ENCODE measurements around the gene DNAJB7. TPM values are rescaled to one million over a fixed set of nuclear protein-coding genes. Genes with fewer than 3 reads are reported as not detected.
"Not testable (repeated sequence)": the region's sequence is repeated elsewhere in the genome, so short reads cannot be mapped to it uniquely, and the experiment has no call there.

Gene DNAJB7
- polyA plus RNA-seq, 12 donors: 0.10 to 0.98 (median 0.48) TPM; not detected in 2

- DNase-seq: no peak
These were observed 8.0 kb downstream of the DNAJB7 start for GRCh38 chr22:40853961-40854360.

GRCh38 chr22:40853333-40853732 lies 8.6 kb downstream of the DNAJB7 start:
- DNase-seq: no peak

GRCh38 chr22:40845816-40846215 lies 16.1 kb downstream of the DNAJB7 start:
- DNase-seq: not testable (repeated sequence)

DNA sequence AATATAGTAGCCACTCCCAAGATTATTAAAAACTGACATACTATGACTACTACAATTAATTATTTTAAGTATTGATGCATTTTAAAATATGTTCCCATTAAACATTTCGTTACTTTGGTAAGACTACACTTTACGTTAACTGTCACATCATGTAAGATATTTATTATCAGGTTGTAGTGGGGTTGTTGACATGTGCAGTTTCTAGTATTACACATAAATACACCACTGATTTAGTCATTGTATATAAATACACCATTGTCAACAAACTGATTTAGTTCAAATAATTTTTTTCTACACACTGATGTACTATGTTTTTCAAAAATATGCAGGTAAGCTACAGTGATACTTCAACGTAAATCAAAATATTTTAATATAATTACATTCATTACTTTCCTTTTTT lies 17.0 kb downstream of the DNAJB7 start:
- no peak for DNase-seq

DNA sequence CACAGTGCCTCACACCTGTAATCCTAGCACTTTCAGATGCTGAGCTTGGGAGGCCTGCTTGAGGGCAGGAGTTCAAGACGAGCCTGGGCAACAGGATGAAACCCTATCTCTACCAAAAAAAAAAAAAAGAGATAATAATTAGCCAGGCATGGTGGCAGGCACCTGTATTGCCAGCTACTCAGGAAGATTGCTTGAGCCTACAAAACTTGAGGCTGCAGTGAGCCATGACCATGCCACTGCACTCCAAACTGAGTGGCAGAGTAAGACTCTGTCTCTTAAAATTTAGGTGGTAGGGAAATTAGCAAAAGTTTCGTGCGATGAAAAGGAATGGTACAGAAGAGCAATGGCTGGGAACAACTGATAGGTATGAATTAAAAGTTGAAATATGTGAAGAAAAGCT lies 23.4 kb downstream of the DNAJB7 start:
- DNase-seq: no peak

DNA sequence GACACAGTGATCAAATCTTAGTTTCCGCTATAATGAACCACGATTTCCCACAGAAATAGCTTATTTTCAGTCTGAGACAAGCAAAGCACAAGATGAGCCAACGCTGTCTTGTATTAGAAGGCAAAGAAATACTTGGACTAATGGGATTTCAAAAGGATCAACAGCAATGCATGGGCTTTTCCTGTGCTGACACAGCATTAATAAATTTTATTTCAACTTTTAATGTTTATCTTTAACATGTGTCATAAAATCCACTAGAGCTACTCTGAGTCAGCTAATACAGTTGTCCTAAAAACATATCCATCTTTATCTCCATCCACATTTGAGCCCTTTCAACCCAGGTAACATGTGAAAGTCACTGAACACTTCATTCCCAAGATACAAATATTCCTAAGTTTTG lies 27.3 kb downstream of the DNAJB7 start:
- no peak for DNase-seq

DNA sequence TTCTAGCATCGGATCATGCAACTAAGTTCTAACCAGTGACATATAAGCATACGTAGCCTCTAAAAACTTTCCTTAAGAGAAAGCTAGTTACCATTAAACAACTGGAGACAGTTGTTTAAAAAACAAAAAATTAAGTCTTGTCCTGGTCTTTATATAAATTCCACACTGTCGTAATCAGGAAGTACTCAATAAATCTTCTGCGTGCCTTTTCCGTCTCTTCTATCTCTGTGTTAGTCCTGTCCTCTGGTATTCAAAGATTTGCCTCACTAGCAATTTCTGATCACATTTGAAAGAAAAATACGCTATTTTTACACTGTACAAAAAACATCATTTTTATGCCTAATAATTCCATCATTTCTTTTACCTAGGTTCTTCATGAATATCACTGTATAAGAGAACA lies 32.8 kb downstream of the DNAJB7 start:
- no peak for DNase-seq

- DNase-seq: no peak
These were observed 34.8 kb downstream of the DNAJB7 start for GRCh38 chr22:40826984-40827741.

DNA sequence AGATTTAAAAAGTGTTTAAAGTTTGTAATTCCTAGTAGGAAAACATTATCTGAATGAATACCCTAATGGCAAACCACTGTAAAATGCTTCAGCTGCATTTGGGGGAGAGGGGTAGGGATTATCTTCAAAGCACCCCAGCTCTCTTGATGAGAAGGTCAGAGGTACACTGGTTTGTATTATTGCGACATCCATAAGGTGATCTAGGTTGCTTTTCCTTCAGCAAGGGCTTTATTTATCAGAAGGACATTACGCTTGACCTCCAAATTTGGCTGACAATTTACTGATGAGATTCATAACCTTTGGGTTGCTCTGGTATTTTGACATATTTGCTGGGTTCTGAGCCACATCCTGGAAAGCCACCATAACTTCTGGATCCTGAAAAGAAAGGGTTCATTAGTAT lies 35.6 kb downstream of the DNAJB7 start:
- not testable (repeated sequence) for DNase-seq

DNA sequence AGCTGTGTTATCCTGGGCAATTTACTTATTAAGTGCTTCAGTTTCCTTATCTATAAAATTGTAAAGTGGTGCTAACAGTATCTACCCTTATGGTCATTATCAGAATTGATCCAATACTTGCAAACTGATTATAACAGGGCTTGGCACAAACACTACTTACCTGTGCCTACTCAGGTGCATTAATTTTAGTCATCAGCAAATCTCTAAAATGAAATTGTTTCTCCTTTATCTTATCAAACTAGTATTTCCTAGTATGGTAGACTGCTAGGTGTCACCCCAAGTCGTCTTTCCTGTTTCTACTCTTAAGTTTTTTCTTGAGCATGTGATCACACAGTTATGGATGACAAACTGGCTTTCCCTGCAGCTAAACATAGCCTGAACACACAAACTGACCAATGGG lies 38.5 kb downstream of the DNAJB7 start:
- no peak for DNase-seq

GRCh38 chr22:40819599-40820140 lies 42.2 kb downstream of the DNAJB7 start:
- no peak for DNase-seq

GRCh38 chr22:40818747-40819598 lies 42.9 kb downstream of the DNAJB7 start, which contains the start of gene SLC25A17:
TSS of gene SLC25A17 (minus strand) at chr22:40819346. CDS start at chr22:40819248, 98 bp downstream.
- DNase-seq: peak; percentile 87

DNA sequence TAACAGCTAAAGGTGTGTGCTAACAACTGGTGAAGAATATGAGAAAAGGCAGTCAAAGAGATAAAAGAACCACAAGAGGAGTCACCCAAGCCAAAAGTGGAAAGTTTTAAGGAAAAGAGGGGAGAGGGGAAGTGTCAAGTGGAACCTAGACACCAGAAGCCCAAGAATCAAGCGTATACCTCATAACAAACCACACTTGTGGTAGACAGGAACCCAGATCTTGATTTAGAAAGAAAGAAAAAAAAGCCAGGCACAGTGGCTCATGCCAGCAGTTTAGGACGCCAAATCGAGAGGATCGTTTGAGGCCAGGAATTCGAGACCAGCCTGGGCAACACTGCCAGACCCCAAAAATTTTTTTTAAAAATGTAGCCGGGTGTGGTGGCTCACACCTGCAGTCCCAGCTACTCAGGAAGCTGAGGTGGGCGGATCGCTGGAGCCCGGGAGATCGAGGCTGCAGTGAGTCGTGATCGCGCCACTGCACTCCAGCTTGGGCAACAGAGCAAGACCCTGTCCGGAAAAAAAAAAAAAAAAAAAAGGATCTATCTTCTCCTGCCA lies 43.6 kb downstream of the DNAJB7 start:
- DNase-seq: no peak

GRCh38 chr22:40817737-40818136 lies 44.2 kb downstream of the DNAJB7 start:
- DNase-seq: no peak

DNA sequence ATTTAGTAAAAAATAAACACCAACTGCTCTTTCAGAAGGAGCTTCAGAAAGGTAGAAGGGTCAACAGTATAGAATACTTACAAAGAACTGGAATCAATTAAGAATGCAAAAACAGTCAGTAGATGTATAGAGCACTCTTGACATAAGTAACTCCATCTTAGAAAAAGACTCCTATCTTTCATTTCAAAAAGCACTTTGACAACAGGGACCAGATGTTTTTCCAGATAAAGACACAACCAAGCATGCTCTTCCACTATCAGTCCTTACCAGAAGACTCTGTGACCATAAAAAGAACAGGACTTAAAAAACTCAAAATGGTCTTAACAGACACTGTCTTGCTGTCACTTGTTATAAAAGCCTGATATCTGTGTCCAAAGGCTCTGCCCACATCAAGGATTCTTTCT lies 48.0 kb downstream of the DNAJB7 start:
- DNase-seq: no peak

Other genes with a start within 250 kb of the DNAJB7 start
- 10 to 100 TPM in 11 of 12 donors, not detected in 1; 19.0 to 35.7 (median 23.5) TPM for gene MRTFA, start 225.4 kb downstream of the DNAJB7 start, polyA plus RNA-seq (ENCODE audit: insufficient read length in 12 of 12)
- gene MCHR1, start 182.6 kb downstream of the DNAJB7 start, polyA plus RNA-seq (ENCODE audit: insufficient read length in 12 of 12): under 1 TPM in 10 of 12 donors, not detected in 2; 0.18 to 0.74 (median 0.36) TPM
- gene SLC25A17, start 42.8 kb downstream of the DNAJB7 start, polyA plus RNA-seq (ENCODE audit: insufficient read length in 12 of 12): 10 to 100 TPM in 11 of 12 donors, not detected in 1; 16.4 to 32.7 (median 21.9) TPM
- 100 to 1,000 TPM; 241 to 520 (median 443) TPM for gene ST13, start 5.5 kb downstream of the DNAJB7 start, polyA plus RNA-seq (ENCODE audit: insufficient read length in 12 of 12)
- gene XPNPEP3, start 5.0 kb downstream of the DNAJB7 start, polyA plus RNA-seq (ENCODE audit: insufficient read length in 12 of 12): 10 to 100 TPM in 10 of 12 donors, 1 to 10 TPM in 1, not detected in 1; 6.7 to 19.6 (median 14.6) TPM
- 100 to 1,000 TPM in 1 of 12 donors, 10 to 100 TPM in 10, not detected in 1; 42.2 to 103 (median 67.6) TPM for gene RBX1, start 89.3 kb upstream of the DNAJB7 start, polyA plus RNA-seq (ENCODE audit: insufficient read length in 12 of 12)
- gene EP300, start 230.5 kb upstream of the DNAJB7 start, polyA plus RNA-seq (ENCODE audit: insufficient read length in 12 of 12): 10 to 100 TPM in 11 of 12 donors, not detected in 1; 28.3 to 74.5 (median 36.8) TPM

Data from muscle of arm (tissue), 12 donors.